Body of pancreas (tissue), 4 donors: ENCODE data around the gene SOCS3.

Source experiments
- CTCF ChIP-seq, 7 experiments: fragments of 450-650 bp in 4 of 7; fragments of 200-600 bp in 3 of 7; sonication (generic) in 3 of 7; IDR thresholded peaks; one replicate each; pipeline ENCODE4 v1.5.1; 2016 to 2019; ENCODE audit warnings: antibody characterized with exemption in 7 of 7
- POLR2A ChIP-seq, 3 donors: fragments of 450-650 bp; IDR thresholded peaks; one replicate each; pipeline ENCODE4 v1.6.1; 2016; ENCODE audit warnings: antibody characterized with exemption in 3 of 3, mild to moderate bottlenecking in 2 of 3

- TF ChIP-seq CTCF (IDR thresholded peaks at IDR 0.05), result no peak
- TF ChIP-seq POLR2A (IDR thresholded peaks at IDR 0.05), result no peak
These were observed 19.5 kb downstream of the SOCS3 start for GRCh38 chr17:78340183-78340955.
